DMS153 (cell line): Measurements from ENCODE around the gene TAF1C.
A peak's percentile ranks its signal among the peaks of the same experiment; 100 is the strongest.

ENCODE experiments used
- DNase-seq: peaks from one replicate; lab custom pipeline; 2025; lab: John Stamatoyannopoulos, UW

Gene TAF1C

DNA sequence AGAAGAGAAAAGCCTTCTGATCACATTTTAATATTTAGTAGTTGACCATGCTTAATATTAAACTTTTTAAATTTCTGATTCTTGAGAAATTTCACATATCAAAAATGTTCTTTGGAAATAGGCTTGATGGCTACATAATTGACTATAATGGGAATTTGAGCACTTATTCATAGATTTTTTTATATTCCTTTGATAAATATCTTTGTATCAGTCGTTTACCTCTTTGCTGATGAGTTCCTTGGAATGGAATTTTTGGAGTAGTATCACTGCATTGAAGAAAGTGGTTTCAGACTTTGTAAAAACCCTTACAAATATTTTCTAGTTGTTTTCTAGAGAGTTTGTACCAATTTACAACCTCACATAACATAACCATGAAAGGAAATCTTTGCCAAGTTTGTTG lies 27.1 kb downstream of the TAF1C start:
- no peak for DNase-seq

DNA sequence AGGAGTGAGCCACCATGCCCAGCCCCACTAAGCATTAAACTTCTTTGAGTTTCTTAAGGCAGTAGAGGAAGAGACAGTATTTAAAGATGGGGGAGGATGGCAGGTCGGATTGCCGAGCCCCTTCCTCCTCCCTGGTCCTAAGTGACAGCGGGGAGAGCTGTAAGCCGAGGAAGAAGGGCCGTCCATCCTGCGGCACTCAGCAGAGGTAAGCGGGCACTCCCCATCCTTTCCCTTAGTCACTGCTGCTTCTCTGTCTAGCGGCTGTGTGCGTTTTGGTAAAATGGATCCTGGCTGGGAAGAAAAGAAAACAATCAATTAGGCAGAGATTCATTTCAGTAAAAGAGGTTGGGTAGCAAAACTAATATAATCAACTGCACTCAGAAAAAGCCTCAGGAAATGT lies 27.9 kb downstream of the TAF1C start:
- DNase-seq, result no peak

DNA sequence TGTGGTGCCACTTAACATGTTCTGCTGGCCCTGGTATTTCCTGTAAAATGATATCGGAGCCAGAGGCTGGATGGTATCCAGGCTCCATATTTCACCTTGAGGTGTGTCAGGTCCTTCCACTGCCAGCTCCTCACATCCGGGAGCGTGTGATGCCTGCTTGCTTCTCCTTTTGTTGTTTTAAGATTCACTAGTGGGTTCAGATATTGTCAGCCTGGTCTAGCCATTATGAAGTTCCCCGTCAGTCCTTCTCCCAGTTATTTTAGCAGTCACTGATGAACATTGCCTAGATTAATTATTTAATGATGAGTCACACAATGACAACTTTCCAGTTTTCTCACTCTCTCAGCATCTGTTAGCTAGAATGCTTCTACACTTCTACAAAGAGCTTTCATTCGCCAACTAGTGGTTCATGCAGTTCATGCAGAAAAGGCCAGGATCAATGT lies 30.5 kb downstream of the TAF1C start:
- DNase-seq, result peak; percentile 11

DNA sequence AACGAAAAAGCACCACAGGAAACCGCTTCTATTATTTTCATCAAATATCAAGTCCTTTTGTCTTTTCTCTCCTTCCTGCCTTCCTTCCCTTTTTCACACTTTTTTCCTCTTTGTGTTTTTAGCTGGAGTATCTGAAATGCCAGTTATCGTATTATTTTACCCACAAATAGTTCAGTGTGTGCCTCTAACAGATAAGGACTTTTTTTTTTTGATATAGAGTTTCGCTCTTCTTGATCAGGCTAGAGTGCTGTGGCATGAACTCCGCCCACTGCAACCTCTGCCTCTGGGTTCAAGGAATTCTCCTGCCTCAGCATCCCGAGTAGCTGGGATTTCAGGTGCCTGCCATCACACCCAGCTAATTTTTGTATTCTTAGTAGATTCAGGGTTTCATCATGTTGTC lies 31.1 kb downstream of the TAF1C start:
- no peak for DNase-seq

DNA sequence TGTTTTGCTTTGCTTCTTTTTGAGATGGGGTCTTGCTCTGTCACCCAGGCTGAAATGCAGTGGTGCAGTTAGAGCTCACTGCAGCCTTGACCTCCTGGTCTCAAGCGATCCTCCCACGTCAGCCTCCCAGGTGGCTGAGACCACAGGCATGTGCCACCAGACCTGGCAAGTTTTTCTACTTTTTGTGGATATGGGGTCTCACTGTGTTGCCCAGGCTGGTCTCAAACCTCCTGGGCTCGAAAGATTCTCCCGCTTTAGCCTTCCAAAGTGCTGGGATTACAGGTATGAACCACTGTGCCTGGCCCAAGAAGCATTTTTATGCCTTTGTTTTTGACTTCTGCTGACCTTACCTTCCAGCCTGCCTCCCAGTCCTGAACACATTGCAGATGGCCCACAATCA lies 31.6 kb downstream of the TAF1C start:
- no peak for DNase-seq

DNA sequence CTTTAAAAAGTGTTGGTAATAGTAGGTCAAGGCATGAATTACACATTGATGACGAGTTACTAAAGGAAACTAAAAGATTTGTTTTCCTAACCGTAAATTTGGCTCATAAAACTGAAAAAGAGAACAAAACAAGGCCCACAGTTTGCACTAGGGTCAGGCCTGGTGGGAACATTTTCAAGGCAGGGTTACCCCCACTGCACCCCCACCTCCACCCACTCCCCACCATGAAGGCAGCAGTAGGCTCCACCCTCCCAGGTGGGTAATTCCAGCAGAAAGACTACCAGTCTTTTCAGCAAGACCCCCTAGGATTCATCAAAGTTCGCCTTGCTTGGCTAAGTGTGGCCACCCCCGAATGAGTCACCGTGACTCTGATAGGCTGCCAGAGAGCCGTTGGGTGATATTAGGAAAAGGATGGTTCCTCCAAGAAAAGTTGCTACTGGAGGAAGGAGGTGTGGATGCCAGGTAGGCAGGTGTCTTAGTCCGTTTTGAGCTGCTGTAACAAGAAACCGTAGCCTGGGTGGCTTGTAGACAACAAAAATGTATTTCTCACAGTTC lies 33.1 kb downstream of the TAF1C start:
- DNase-seq, result no peak

DNA sequence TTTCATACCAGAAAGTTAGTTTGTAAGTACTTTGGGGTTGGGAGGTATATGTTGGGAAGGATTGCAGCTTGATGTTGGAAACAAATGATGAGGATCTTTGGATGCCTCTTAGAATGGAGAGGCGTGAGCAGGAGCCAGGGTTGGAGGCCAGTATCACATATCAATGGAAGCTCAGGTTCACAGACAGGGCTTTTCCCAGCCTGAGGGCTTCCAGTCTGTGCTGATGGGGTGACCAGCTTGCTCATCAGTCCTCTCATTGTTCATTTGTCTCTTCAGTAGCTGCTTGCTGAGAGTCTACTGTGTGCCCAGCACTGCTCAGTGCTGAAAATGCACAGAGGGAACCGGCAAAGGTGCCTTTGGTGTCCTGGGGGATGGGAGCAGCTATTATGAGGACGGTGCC lies 35.9 kb downstream of the TAF1C start:
- DNase-seq, result no peak

DNA sequence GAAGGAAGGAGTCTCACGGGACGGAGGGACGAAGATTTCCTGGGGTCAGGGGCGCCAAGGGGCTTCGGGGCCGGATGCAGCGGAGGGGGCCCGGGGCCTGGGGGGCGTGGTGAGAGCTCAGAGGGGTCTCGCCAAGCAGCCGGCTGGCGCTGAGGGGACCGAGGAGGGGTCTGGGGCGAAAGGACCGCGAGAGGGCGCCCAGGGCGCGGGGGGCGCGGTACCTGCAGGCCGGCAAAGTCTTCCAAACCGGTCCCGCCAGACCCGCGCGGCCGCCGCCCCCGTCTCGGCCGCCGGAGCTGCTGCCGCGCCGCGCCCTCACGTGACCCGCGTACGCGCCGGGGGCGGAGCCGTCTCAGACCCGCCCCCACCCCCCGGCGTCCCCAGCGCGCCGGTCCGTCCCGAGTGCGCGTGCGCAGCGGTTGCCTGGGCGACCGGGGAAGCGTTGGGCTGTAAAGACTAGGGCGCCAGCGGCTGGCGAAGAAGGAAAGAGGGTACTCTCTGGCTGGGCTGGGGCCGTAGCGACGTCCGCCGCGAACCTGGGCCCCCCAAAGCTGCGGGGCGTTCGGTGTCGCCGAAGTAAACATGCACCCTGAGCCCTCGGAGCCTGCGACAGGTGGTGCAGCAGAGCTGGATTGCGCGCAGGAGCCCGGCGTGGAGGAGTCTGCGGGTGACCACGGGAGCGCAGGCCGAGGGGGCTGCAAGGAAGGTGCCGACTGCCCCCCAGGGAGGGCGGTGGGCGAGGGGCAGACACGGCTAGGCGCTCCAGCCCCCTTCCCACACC lies 41.8 kb downstream of the TAF1C start, which contains the start of the genes DNAAF1 and HSDL1:
Gene DNAAF1, plus strand, starts transcription at position 450 of the 781 bp plus-strand sequence. Its CDS starts 133 bp downstream, at position 583.
Gene HSDL1, minus strand, starts transcription at position 319 of the 781 bp plus-strand sequence. CDS start 13,856 bp downstream, outside the sequence.
- peak; percentile 81 for DNase-seq

DNA sequence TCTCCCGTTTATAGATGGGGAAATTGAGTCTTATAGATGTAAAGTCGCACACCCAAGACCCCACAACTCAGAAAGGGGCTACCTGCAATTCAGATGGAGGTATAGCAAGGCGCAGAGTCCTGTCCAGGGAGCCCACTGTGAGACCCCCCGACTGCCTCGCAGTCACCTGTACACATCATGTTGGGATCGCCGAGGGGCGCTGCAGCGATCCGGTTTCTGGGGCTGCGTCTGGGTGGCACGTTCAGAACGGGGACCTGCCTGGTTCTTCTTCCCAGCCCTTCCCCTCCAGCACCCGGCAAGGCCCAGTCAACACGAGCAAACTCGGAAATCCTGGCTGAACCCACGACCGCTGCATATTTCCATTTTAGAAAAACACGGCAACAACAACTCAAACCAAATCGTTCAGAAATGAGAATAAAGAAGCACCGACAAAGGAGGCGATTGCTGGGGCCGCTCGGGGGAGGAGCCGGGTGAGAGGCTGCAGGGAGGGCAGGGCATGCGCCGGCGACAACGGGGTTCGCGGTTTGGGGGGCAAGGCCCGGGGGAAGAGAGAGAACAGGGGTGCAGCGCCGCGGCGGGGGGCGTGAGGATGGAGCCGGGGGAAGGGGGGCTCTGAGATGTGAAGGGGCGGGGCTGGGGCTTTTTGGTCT lies 42.5 kb downstream of the TAF1C start:
- no peak for DNase-seq

DNA sequence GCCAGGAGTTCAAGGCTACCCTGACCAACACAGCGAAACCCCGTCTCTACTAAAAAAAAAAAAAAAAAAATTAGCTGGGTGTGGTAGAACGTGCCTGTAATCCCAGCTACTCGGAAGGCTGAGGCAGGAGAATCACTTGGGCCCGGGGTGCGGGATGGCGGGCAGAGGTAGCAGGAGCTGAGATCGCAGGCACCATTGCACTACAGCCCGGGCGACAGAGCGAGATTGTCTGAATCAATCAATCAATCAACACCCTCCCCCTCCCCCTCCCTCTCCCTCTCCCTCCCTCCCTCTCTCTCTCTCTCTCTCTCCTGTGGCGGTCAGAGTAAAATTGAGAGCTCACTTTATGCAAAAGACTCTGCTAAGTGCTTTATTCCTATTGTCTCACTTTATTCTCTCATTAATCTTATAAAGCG lies 43.1 kb downstream of the TAF1C start:
- no peak for DNase-seq

DNA sequence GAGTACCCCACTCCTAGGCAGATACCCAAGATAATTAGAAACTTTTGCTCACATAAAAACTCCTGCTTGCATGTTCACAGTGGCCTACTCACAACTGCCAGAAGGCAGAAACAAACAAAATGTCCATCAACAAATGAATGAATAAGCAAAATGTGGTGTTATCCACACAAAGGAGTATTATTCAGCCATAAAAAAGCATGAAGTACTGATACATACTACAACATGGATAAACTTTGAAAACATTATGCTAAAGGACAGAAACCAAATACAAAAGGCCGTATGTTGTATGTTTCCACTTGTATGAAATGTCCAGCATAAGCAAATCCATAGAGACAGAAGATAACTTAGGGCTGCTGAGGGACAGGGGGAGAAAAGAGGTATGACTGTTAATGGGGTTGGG lies 43.8 kb downstream of the TAF1C start:
- no peak for DNase-seq

DNA sequence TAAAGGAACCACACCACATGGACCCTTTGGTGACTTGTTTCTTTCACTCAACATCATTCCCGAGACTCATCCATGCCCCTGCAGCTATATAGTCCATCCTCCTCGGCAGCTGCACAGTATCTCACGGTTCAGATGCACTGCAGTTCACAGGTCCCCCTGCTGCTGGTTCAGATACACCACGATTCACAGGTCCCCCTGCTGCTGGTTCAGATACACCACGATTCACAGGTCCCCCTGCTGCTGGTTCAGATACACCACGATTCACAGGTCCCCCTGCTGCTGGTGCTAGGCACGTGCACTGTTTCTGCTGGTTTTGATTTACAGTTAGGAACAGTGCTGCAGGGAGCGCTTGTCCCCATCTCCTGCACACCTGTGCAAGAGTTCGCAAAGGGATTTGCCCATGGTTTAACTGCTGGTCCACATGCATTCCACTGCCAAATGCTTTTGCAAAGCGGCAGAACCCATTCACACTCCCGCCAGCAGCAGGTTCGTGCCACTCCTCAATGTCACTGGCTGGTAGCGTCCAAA lies 45.6 kb downstream of the TAF1C start:
- DNase-seq, result no peak

DNA sequence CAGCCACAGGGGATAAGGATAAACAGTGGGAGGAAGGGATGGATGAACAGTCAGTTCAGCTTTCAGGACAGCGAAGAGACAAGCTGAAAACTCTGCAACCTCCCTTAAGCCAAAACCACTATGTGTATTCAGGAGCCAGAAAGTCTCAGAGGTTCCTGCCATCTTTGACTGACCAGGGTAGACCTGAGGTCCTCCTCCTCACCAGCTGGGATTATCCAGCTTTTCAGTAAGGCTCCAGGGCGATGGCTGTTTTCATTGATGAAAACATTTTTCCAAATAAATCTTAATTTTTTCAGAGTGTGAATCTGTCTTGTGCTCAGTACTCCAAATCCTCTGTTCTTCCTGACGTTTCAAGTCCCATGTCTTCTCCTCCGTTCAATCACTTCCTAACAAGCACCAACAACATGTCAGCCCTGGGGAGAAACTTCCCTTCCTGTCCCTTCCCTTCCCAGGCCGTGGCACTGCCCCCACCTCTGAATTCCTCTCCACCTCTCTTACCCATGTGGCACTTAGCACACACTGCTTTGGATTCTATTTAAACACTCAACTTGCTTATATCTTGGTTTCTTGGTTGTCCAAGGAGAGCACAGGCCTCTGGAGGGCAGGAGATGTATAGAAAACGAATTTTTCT lies 47.1 kb downstream of the TAF1C start:
- no peak for DNase-seq

DNA sequence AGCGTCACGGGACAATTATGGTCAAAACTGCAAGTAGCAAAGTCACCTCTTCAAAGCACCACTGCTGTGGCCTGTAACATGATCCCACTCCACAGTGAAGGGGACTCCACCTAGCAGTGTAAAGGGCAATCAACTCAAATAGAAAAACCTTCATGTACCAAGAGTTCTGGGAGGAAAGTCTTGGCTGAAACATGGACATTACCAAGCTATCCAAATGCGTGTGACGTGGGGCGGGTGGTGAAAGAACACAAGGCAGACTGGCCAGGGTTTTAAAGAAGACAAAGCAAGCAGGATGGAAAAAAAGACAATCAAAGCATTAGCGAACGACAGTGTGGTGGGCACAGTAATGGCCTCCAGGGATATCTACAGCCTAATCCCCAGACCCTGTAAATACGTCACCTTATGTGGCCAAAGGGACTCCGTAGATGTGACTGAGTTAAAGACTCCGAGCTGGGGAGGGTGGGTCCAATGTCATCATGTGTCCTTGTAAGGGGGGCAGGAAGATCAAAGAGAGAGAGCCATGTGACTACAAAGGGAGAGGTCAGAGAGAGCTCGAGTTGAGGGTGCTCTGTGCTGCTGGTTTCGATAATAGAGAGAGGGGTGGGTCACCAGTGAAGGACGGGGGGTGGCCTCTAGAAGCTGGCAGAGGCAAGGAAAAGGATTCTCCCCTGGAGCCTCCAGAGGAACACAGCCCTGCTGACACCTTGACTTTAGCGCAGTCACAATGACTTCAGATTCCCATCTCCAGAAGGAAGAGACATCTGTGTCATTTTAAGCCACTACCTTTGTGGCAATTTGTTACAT lies 47.8 kb downstream of the TAF1C start:
- peak; percentile 87 for DNase-seq

DNA sequence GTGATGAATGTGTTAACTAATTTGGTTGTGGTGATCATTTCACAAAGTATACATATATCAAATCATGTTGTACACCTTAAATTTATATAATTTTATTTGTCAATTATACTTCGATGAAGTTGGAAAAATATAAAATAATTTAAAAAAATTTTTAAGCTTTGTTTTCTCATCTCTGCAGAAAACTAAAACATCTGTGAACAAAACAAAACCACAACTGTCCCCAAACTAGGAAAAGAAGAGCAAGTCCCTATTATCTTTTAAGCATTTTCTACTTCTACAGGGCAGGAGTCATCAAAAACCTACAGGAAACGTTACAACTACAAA lies 48.4 kb downstream of the TAF1C start:
- no peak for DNase-seq

DNA sequence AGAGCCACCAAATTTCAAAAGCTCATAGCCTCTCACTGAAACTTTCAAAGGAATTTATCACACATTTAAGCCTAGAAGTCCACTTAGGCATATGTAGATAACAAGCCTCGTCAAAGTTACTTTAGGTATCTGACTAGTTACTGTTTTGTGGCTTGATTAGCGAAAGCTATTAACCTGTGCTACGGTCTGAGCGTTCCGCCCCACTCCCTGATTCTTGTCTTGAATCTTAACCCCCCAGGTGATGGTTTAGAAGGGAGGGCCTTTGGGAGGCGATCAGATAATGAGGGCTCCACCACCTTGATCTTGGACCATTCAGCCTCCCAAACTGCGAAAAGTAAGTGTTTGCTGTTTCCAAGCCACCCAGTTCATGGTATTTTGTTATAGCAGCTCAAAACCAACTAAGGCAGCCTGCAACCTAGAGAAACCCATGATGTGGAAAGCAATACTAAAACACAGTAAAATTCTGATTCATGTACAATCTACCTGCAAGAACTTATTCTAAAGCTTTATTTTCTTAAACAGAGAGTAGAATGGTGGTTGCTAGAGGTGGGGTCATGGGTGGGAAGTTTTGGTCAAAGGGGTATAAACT lies 49.0 kb downstream of the TAF1C start:
- DNase-seq, result no peak

DNA sequence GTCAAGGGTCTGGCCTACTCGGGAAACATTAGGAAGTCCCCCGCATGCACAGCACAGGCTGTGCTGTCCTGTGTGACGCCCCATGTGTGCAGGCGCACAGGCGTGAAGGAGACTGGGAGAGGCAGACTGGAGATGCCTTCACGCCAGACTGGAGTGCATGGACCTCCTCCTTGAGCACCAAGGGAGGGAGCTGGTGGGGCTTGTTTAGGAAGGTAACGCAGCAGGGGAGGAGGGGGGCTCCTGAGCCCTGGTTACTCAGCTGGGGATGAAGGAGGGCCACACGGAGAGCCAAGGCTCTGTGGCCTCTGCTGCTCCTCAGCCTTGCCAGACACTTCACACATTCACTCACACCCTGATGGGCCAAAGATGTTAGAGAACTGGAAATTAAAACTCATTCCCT lies 49.6 kb downstream of the TAF1C start:
- no peak for DNase-seq

DNA sequence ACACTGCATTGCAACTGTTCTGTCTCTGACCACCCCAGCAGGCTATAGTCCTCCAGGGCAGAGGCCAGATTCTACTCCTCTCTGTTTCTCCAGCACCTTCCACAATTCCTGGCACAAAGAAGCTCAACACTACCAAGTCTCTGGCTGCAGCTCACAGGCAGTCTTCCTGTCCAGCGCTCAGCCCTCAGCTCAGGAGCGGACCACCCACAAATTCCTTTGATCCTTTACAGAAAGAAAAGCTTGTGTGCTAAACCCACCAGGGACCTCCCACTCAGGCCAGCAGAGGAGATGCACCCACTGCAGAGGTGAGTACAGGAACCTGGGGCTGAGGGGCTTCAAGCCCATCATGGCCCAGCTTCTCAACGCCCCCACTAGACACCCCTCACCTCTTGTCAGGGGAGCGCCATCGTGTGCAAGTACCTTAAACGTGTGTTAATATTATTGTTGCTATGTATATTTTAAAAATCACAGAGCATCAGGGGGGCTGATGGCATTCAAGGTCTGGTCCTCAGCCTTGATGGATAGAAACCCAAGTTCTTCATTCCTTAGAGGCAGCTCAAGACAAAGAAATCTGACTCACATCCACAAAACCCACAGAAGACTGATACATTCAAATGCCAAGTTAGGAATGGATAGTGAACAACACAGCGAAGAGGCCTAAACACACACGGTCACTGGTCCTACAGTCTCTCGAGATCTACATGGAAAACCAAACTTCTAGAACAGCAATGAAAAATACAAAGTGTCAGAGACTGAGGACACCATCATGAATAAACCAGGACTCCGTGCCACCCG lies 50.3 kb downstream of the TAF1C start:
- DNase-seq, result no peak

DNA sequence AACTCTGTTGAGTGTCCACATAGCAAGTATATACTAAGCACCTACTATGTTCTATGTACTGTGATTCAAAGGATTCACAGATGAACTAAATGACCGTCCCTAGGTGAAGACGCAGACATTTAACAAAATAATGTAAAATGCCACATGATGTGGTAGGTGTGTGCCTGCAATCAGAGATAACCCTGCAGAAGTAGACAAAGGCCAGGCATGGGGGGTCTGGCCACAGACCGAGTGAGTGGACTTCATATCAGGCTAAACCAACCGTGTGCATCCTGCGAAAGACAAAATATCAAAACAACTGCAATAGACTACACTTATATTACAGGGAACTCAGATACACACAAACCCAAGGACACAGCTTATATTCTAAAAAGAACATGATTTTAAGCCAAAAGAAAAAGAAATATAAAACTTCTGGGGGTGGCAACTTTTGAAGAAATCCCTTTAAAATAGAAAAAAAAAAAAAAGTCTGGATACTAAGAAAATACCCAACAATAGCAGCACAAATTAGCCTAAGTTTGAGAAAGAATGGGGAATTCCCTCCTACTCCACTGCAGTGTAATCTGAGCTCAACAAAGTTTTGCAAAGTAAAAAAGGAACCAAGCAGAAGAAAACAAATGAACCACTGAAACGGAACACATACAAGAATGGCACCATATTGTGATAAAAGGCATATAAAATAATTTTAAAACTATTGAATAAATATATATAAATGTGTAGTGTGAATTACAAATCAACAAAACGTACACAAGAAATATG lies 54.2 kb downstream of the TAF1C start:
- no peak for DNase-seq

DNA sequence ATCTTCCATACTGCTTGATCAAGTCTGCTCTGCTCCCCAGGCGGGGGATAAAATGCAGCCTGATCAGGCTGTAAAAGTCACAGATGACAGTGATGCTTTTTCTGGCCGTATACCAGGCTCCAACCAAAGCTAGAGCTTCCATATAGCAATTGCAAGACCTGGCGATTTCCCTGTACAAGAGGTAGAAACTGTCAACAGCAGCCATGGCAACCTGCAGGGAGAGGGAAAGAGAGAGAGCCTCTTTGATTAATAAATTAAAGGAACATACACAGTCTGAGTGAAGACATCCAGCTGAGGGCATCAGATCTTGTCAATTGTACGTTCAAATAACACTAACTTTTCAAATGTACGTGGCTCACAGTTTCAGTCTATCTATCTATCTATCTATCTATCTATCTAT lies 55.7 kb downstream of the TAF1C start:
- no peak for DNase-seq
